SK-N-SH treated with all-trans-retinoic acid at 6 μM for 48 hours (cell line): ENCODE data around the gene GEMIN4.

Experiments
- ATAC-seq: fragments of 200-7000 bp; cut with Tn5 transposase; 3 replicates; pipeline ENCODE4 v1.9.1; 2020; ENCODE audit warnings: mild to moderate bottlenecking, moderate library complexity
- BACH2 ChIP-seq: fragments of 250-450 bp; sonication (Bioruptor Pico); IDR thresholded peaks from 2 replicates; pipeline ENCODE4 v1.9.0; 2021; ENCODE audit warnings: mild to moderate bottlenecking, borderline replicate concordance
- CSDC2 ChIP-seq: fragments of 250-450 bp; sonication (Bioruptor Pico); IDR thresholded peaks from 2 replicates; pipeline ENCODE4 v1.5.0; 2020; ENCODE audit warnings: mild to moderate bottlenecking, moderate library complexity
- CSRNP3 ChIP-seq: fragments of 250-450 bp; sonication (Bioruptor Pico); IDR thresholded peaks from 2 replicates; pipeline ENCODE4 v1.5.1; 2021; ENCODE audit warnings: mild to moderate bottlenecking, moderate library complexity
- ESRRG ChIP-seq: fragments of 250-450 bp; sonication (Bioruptor Pico); IDR thresholded peaks from 2 replicates; pipeline ENCODE4 v1.6.1; 2021; ENCODE audit warnings: mild to moderate bottlenecking
- GLIS3 ChIP-seq: fragments of 250-450 bp; sonication (Bioruptor Pico); IDR thresholded peaks from 2 replicates; pipeline ENCODE4 v1.5.0; 2020; ENCODE audit warnings: mild to moderate bottlenecking, moderate library complexity
- ISL1 ChIP-seq: fragments of 250-450 bp; sonication (Bioruptor Pico); IDR thresholded peaks from 2 replicates; pipeline ENCODE4 v2.1.2; 2022; ENCODE audit warnings: mild to moderate bottlenecking, moderate library complexity
- OSR1 ChIP-seq: fragments of 250-450 bp; sonication (Bioruptor Pico); IDR thresholded peaks from 2 replicates; pipeline ENCODE4 v1.8.0; 2022; ENCODE audit warnings: moderate library complexity, mild to moderate bottlenecking, inconsistent platforms
- PATZ1 ChIP-seq: fragments of 250-450 bp; sonication (Bioruptor Pico); IDR thresholded peaks from 2 replicates; pipeline ENCODE4 v1.8.0; 2020; ENCODE audit warnings: mild to moderate bottlenecking, moderate library complexity, borderline replicate concordance
- POU6F1 ChIP-seq: fragments of 250-450 bp; sonication (Bioruptor Pico); IDR thresholded peaks from 2 replicates; pipeline ENCODE4 v1.8.0; 2021; ENCODE audit warnings: low read depth, mild to moderate bottlenecking, moderate library complexity, borderline replicate concordance
- PPARA ChIP-seq: fragments of 250-450 bp; sonication (Bioruptor Pico); IDR thresholded peaks from 2 replicates; pipeline ENCODE4 v1.5.0; 2020; ENCODE audit warnings: mild to moderate bottlenecking, borderline replicate concordance
- RARB ChIP-seq: fragments of 250-450 bp; sonication (Bioruptor Pico); IDR thresholded peaks from 2 replicates; pipeline ENCODE4 v1.8.0; 2021; ENCODE audit warnings: mild to moderate bottlenecking, moderate library complexity
- SNAI2 ChIP-seq: fragments of 250-450 bp; sonication (Bioruptor Pico); IDR thresholded peaks from 2 replicates; pipeline ENCODE4 v1.5.0; 2020; ENCODE audit warnings: mild to moderate bottlenecking, moderate library complexity
- TCF4 ChIP-seq: fragments of 250-450 bp; sonication (Bioruptor Pico); IDR thresholded peaks from 2 replicates; pipeline ENCODE4 v1.8.0; 2021; ENCODE audit warnings: mild to moderate bottlenecking, moderate library complexity, borderline replicate concordance
- TOX ChIP-seq: fragments of 250-450 bp; sonication (Bioruptor Pico); IDR thresholded peaks from 2 replicates; pipeline ENCODE4 v1.8.0; 2021; ENCODE audit warnings: mild to moderate bottlenecking, moderate library complexity, borderline replicate concordance
- TSHZ2 ChIP-seq: fragments of 250-450 bp; sonication (Bioruptor Pico); IDR thresholded peaks from 2 replicates; pipeline ENCODE4 v1.5.0; 2020; ENCODE audit warnings: mild to moderate bottlenecking, moderate library complexity
- ZC3H10 ChIP-seq: fragments of 250-450 bp; sonication (Bioruptor Pico); IDR thresholded peaks from 2 replicates; pipeline ENCODE4 v1.5.1; 2021; ENCODE audit warnings: mild to moderate bottlenecking, moderate library complexity
- ZFP3 ChIP-seq: fragments of 250-450 bp; sonication (Bioruptor Pico); IDR thresholded peaks from 2 replicates; pipeline ENCODE4 v1.5.0; 2020; ENCODE audit warnings: mild to moderate bottlenecking, moderate library complexity
- ZFP30 ChIP-seq: fragments of 450-650 bp; formaldehyde crosslinking; IDR thresholded peaks from 2 replicates; pipeline ENCODE4 v1.5.0; 2022; ENCODE audit warnings: mild to moderate bottlenecking, moderate library complexity
- ZNF565 ChIP-seq: fragments of 450-650 bp; formaldehyde crosslinking; conservative IDR thresholded peaks from 2 replicates; pipeline ENCODE4 v1.5.0; 2020; ENCODE audit warnings: low read depth, mild to moderate bottlenecking, moderate library complexity
- ZNF70 ChIP-seq: fragments of 450-650 bp; formaldehyde crosslinking; IDR thresholded peaks from 2 replicates; pipeline ENCODE4 v1.5.0; 2020; ENCODE audit warnings: mild to moderate bottlenecking, moderate library complexity
- ZNF8 ChIP-seq: fragments of 450-650 bp; formaldehyde crosslinking; IDR thresholded peaks from 2 replicates; pipeline ENCODE4 v1.5.0; 2020; ENCODE audit warnings: mild to moderate bottlenecking, moderate library complexity

The GEMIN4 gene

GRCh38 chr17:743139-743538 is 8.9 kb downstream of the GEMIN4 start:
- TF ChIP-seq BACH2 (CRISPR knock-in tag) (no peak), ZNF565 (no peak), RARB (no peak), ZNF70 (no peak), ZFP30 (no peak), SNAI2 (CRISPR knock-in tag) (no peak), PPARA (no peak), GLIS3 (CRISPR knock-in tag) (no peak), ZNF8 (no peak), OSR1 (CRISPR knock-in tag) (no peak)
- ATAC-seq, result no peak

- no peak for ATAC-seq
- TF ChIP-seq ZFP3 (CRISPR knock-in tag), result no peak
- no peak for TF ChIP-seq OSR1 (CRISPR knock-in tag)
- no peak for TF ChIP-seq ZNF70
- TF ChIP-seq PPARA, result no peak
- TF ChIP-seq ZNF565, result no peak
- TF ChIP-seq CSRNP3 (CRISPR knock-in tag), result no peak
- TF ChIP-seq POU6F1 (CRISPR knock-in tag), result no peak
These were observed 9.8 kb downstream of the GEMIN4 start for GRCh38 chr17:742147-742793.

DNA sequence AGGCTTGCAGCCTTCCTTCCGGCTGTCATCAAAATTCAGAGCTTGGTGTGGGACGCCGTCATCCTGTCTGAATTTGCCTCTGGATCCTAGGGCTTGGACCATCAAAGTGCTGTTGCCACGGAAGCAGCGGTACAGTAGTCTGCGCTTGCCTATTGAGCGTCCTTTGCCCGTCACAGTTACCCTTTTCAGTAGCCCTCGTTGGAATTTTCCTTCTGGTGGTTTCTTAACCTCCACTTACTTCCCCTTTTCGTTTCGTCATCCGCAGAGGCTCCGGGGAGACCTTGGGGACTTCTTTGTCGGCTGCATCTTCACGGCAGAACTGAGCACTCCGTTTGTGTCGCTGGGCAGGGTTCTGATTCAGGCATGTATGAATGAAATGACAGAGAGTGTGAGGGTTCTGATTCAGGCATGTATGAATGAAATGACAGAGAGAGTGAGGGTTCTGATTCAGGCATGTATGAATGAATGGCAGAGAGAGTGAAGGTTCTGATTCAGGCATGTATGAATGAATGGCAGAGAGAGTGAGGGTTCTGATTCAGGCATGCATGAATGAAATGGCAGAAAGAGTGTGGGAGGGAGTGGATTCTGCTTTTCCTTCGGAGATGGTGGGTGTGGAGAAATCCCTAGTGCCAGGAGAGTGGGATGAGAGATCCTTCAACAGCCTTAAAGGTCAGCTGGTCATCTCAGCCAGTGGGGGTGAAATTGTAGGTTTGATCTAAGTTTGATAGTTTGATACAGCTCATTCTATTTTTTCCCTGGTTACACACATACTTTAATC is 11.6 kb downstream of the GEMIN4 start:
- TF ChIP-seq ZFP3 (CRISPR knock-in tag), result no peak
- no peak for TF ChIP-seq ISL1
- TF ChIP-seq POU6F1 (CRISPR knock-in tag), result no peak
- no peak for TF ChIP-seq TOX (CRISPR knock-in tag)
- TF ChIP-seq CSDC2 (CRISPR knock-in tag), result no peak
- TF ChIP-seq TCF4 (CRISPR knock-in tag), result no peak
- no peak for TF ChIP-seq BACH2 (CRISPR knock-in tag)
- ATAC-seq, result no peak

DNA sequence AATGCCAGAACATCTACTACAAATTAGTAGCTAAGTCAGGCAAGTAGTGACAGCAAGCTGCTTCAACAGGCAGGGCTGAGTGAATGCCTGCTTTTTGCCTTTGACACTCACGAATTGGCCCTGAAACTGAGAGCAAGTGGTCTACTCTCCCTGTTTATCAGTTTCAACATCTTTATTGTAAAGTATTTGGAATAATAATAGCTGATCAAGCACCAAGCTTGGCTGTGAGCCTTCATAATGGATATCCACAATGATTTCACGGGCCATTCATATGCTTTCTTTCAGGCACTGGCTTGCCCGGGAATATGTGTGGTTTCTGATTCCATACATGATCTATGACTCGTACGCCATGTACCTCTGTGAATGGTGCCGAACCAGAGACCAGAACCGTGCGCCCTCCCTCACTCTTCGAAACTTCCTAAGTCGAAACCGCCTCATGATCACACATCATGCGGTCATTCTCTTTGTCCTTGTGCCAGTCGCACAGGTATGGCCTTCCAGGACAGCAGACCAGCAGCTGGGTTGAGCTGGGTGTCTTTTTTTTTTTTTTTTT is 14.4 kb downstream of the GEMIN4 start:
- no peak for TF ChIP-seq ZNF70
- no peak for TF ChIP-seq ISL1
- TF ChIP-seq PPARA, result no peak
- TF ChIP-seq ZFP30, result no peak
- ATAC-seq, result no peak

- TF ChIP-seq ZFP3 (CRISPR knock-in tag) (no peak), RARB (no peak), ZC3H10 (CRISPR knock-in tag) (no peak), TOX (CRISPR knock-in tag) (no peak), PPARA (no peak), OSR1 (CRISPR knock-in tag) (no peak), PATZ1 (CRISPR knock-in tag) (no peak), CSRNP3 (CRISPR knock-in tag) (no peak), GLIS3 (CRISPR knock-in tag) (no peak), ESRRG (CRISPR knock-in tag) (no peak), CSDC2 (CRISPR knock-in tag) (no peak), TSHZ2 (CRISPR knock-in tag) (no peak), ZNF8 (no peak), ZFP30 (no peak)
- ATAC-seq, result no peak
These were observed 18.3 kb downstream of the GEMIN4 start for GRCh38 chr17:733743-734142.
